Neuronal stem cell (in vitro differentiated cells): ENCODE measurements around the gene MAGEB3.

Experiments
- DNase-seq: peaks from one replicate; pipeline ENCODE4 v3.0.0-alpha.2; 2013; ENCODE audit warnings: low spot score
- H2AFZ ChIP-seq: one replicate; pipeline ENCODE4 v1.6.1; 2013; ENCODE audit warnings: mild to moderate bottlenecking, low read length, inconsistent platforms
- H2AK5ac ChIP-seq: 2 replicates; pipeline ENCODE4 v1.6.1; 2013; ENCODE audit warnings: low read depth, mild to moderate bottlenecking, inconsistent platforms, low read length, moderate library complexity, mixed read lengths
- H2BK120ac ChIP-seq: 2 replicates; pipeline ENCODE4 v1.6.1; 2013; ENCODE audit warnings: low read depth, mild to moderate bottlenecking, inconsistent platforms, low read length, moderate library complexity, mixed read lengths
- H2BK12ac ChIP-seq: one replicate; pipeline ENCODE4 v1.6.1; 2013; ENCODE audit warnings: low read length, inconsistent platforms
- H2BK15ac ChIP-seq: 2 replicates; pipeline ENCODE4 v1.6.1; 2013; ENCODE audit warnings: mild to moderate bottlenecking, low read length, inconsistent platforms, mixed read lengths
- H2BK5ac ChIP-seq: one replicate; pipeline ENCODE4 v1.6.1; 2013; ENCODE audit warnings: inconsistent platforms, mild to moderate bottlenecking, low read length, moderate library complexity
- H3K14ac ChIP-seq: one replicate; pipeline ENCODE4 v1.6.1; 2013; ENCODE audit warnings: low read length, inconsistent platforms
- H3K18ac ChIP-seq: 2 replicates; pipeline ENCODE4 v1.6.1; 2013; ENCODE audit warnings: low read length, inconsistent platforms
- H3K23ac ChIP-seq: 2 replicates; pipeline ENCODE4 v1.6.1; 2013; ENCODE audit warnings: low read depth, mild to moderate bottlenecking, mixed read lengths, low read length, inconsistent platforms; ENCODE audit not compliant: poor library complexity
- H3K27ac ChIP-seq: replicated peaks from 3 replicates; pipeline ENCODE4 v1.5.1; 2013; ENCODE audit warnings: low read length, inconsistent platforms
- H3K27me3 ChIP-seq, 3 experiments: 2 replicates each; pipeline ENCODE4 v1.6.1; 2013; ENCODE audit warnings: low read length in 3 of 3, mild to moderate bottlenecking in 2 of 3, inconsistent platforms in 1 of 3, low read depth in 1 of 3, mixed read lengths in 1 of 3, moderate library complexity in 1 of 3; ENCODE audit not compliant: control insufficient read depth in 3 of 3, insufficient read depth in 3 of 3
- H3K36me3 ChIP-seq, 2 donors: replicated peaks in 1 of 2; 2 replicates each; pipeline ENCODE4 v1.6.1; 2013; ENCODE audit warnings: low read length in 2 of 2; ENCODE audit not compliant: control insufficient read depth in 2 of 2, insufficient read depth in 2 of 2
- H3K4ac ChIP-seq: 2 replicates; pipeline ENCODE4 v1.6.1; 2013; ENCODE audit warnings: inconsistent platforms, mild to moderate bottlenecking, low read length, moderate library complexity
- H3K4me1 ChIP-seq, 2 donors: 1 replicate in 1 of 2; 2 replicates in 1 of 2; pipeline ENCODE4 v1.6.1; 2013; ENCODE audit warnings: low read length in 2 of 2, low read depth in 1 of 2; ENCODE audit not compliant: control insufficient read depth in 2 of 2, insufficient read depth in 1 of 2
- H3K4me2 ChIP-seq: one replicate; pipeline ENCODE4 v1.6.1; 2013; ENCODE audit warnings: mild to moderate bottlenecking, low read length, inconsistent platforms; ENCODE audit not compliant: insufficient read depth, poor library complexity, severe bottlenecking
- H3K4me3 ChIP-seq, 2 donors: 2 replicates each; pipeline ENCODE4 v1.5.1; 2013; ENCODE audit warnings: low read length in 2 of 2, mild to moderate bottlenecking in 2 of 2, inconsistent platforms in 1 of 2, moderate library complexity in 1 of 2
- H3K79me1 ChIP-seq: one replicate; pipeline ENCODE4 v1.6.1; 2013; ENCODE audit warnings: low read depth, mild to moderate bottlenecking, inconsistent platforms, low read length, moderate library complexity
- H3K9ac ChIP-seq: one replicate; pipeline ENCODE4 v1.6.1; 2013; ENCODE audit warnings: mild to moderate bottlenecking, low read depth, low read length, inconsistent platforms; ENCODE audit not compliant: poor library complexity
- H3K9me3 ChIP-seq, 2 donors: replicated peaks in 1 of 2; 2 replicates each; pipeline versions ENCODE3 to v1.6.1; 2013; ENCODE audit warnings: low read length in 2 of 2, mild to moderate bottlenecking in 2 of 2, inconsistent platforms in 1 of 2, low read depth in 1 of 2, mixed read lengths in 1 of 2, moderate library complexity in 1 of 2; ENCODE audit not compliant: control insufficient read depth in 2 of 2, insufficient read depth in 1 of 2
- H4K8ac ChIP-seq: one replicate; pipeline ENCODE4 v1.6.1; 2013; ENCODE audit warnings: low read depth, mild to moderate bottlenecking, inconsistent platforms, low read length, moderate library complexity
- H4K91ac ChIP-seq: one replicate; pipeline ENCODE4 v1.6.1; 2013; ENCODE audit warnings: low read length, low read depth, mild to moderate bottlenecking, inconsistent platforms; ENCODE audit not compliant: poor library complexity
- WGBS, 2 donors: extraction: QIAGEN DNeasy Blood & Tissue Kit; methylation state at CpG; one replicate each; pipeline ENCODE4 v1.1.7; 2013; ENCODE audit warnings: missing lambda C conversion rate in 2 of 2, mixed read lengths in 1 of 2; ENCODE audit not compliant: insufficient read length in 2 of 2, insufficient replicate concordance in 1 of 2; ENCODE audit errors: extremely low coverage in 2 of 2; 5-methylcytosine and 5-hydroxymethylcytosine counted together

MAGEB3 gene

DNA sequence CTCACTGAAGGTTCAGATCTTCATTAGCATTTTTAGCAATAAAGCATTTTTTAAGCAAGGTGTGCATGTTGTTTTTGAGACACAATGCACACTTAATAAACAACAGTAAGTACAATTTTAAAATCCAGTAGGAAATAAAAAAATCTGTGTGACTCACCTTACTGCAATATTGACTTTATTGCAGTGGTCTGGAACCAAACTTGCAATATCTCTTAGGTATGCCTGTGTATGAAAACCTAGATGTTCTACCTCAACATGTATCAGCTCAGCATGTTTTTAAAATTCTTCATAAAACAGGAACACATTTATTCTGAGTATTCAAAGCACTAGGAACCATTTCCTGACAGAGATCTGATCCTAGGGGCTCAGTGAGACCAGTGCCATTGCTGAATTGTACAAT, 52.1 kb downstream of the MAGEB3 start:
- H3K14ac ChIP-seq = no peak overlapping the region
- H4K91ac ChIP-seq = no peak overlapping the region
- H3K9ac ChIP-seq = no peak overlapping the region
- H2AK5ac ChIP-seq = no peak overlapping the region
- no peak overlapping the region for H3K4me3 ChIP-seq
- no peak overlapping the region for H3K23ac ChIP-seq
- H3K36me3 ChIP-seq = no peaks in the 10 kb centered on the region
- no peak overlapping the region for H2BK120ac ChIP-seq
- H3K18ac ChIP-seq = no peak overlapping the region
- no peak overlapping the region for H2BK5ac ChIP-seq
- H3K9me3 ChIP-seq = no peaks in the 10 kb centered on the region
- H2BK12ac ChIP-seq = no peak overlapping the region
- no peak overlapping the region for H2BK15ac ChIP-seq
- DNase-seq = no peak
- H3K27me3 ChIP-seq = no peaks in the 10 kb centered on the region
- no peak overlapping the region for H3K4ac ChIP-seq
- no peak overlapping the region for H4K8ac ChIP-seq
- no peak overlapping the region for H3K4me2 ChIP-seq
- H3K79me1 ChIP-seq = no peaks in the 10 kb centered on the region
- H2AFZ ChIP-seq = no peak overlapping the region
- no peaks in the 10 kb centered on the region for H3K4me1 ChIP-seq
- H3K27ac ChIP-seq = no peak overlapping the region

DNA sequence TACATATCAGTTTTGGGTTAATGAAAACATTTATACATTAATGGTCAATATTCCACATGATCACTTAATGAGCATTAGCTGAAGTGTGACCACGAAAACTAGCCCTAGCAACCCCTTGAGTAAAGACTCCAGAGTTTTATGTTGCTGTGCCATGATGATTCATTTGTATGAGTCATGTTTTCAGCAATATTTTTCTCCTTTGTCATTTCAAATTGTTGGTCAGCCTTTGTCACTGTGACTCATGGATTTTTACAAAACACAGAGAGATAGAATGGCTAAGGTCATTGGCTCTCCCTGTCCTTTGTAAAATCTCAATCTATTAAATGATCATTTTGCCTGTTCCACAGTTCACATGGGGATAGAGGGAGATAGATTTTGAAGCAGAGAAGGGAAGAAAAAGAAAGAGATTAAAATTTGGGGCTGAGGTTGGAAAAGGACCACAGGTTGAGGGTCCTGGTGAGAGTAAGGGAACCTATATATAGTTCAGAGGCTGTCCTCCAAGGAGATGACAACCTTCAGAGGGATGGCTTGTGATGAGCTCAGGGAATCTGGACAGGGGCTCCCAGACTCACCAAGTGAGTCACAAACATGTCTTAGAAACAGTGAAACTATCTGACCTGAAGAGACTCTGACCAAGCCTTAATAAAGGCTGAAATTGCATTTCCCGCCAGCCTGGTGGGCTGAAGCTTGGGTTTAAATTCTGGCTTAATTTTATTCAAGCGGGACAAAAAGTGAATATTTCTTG, 53.2 kb downstream of the MAGEB3 start:
- Histone ChIP-seq H3K4ac (no peak overlapping the region), H3K27me3 (no peaks in the 10 kb centered on the region), H3K27ac (no peak overlapping the region), H2AFZ (no peak overlapping the region), H3K4me2 (no peak overlapping the region), H3K18ac (no peak overlapping the region), H3K4me1 (no peaks in the 10 kb centered on the region), H3K9me3 (no peaks in the 10 kb centered on the region), H2BK15ac (no peak overlapping the region), H2BK12ac (no peak overlapping the region), H3K9ac (no peak overlapping the region), H3K23ac (no peak overlapping the region), H3K4me3 (no peak overlapping the region), H3K14ac (no peak overlapping the region), H2AK5ac (no peak overlapping the region), H4K8ac (no peak overlapping the region), H2BK5ac (no peak overlapping the region), H2BK120ac (no peak overlapping the region), H3K36me3 (no peaks in the 10 kb centered on the region), H4K91ac (no peak overlapping the region), H3K79me1 (no peaks in the 10 kb centered on the region)
- WGBS, 2 donors = no CpG with 5 or more reads among the region's 3 CpGs
- no peak for DNase-seq
